ENCODE measurements around the gene DCP2.

Gene DCP2

DNA sequence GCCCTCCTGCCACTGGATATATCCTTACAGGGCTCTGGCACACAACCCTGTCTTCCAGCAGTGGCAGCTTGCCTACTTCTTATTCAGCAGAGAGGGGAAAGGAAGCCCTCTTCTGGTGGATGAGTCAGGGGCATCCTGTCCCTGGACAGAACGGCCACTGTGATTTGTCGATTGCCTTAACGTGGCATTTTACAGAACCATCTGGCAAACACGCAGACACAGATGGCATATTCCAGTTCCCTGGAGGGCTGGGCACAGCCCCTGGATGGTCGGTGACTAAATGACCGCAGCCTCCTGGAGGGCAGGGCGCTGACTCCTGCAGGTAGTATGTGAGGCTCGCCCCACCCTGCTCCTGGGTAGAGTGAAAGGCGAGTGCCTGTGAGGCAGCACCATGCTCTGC, 62.1 kb downstream of the DCP2 start:
- TF ChIP-seq GLI2 (tag by site-specific recombination; IDR thresholded peaks at IDR 0.05; ENCODE audit: borderline replicate concordance, low read depth) (no peak), ZNF23 (tag by site-specific recombination; IDR thresholded peaks at IDR 0.05; ENCODE audit: borderline replicate concordance) (no peak), RBAK (tag by site-specific recombination; IDR thresholded peaks at IDR 0.05) (no peak), SALL2 (tag by site-specific recombination; IDR thresholded peaks at IDR 0.05; ENCODE audit: borderline replicate concordance) (no peak)
- TF ChIP-seq, protein P1, sequence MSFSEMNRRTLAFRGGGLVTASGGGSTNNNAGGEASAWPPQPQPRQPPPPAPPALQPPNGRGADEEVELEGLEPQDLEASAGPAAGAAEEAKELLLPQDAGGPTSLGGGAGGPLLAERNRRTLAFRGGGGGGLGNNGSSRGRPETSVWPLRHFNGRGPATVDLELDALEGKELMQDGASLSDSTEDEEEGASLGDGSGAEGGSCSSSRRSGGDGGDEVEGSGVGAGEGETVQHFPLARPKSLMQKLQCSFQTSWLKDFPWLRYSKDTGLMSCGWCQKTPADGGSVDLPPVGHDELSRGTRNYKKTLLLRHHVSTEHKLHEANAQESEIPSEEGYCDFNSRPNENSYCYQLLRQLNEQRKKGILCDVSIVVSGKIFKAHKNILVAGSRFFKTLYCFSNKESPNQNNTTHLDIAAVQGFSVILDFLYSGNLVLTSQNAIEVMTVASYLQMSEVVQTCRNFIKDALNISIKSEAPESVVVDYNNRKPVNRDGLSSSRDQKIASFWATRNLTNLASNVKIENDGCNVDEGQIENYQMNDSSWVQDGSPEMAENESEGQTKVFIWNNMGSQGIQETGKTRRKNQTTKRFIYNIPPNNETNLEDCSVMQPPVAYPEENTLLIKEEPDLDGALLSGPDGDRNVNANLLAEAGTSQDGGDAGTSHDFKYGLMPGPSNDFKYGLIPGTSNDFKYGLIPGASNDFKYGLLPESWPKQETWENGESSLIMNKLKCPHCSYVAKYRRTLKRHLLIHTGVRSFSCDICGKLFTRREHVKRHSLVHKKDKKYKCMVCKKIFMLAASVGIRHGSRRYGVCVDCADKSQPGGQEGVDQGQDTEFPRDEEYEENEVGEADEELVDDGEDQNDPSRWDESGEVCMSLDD (tag by site-specific recombination; IDR thresholded peaks at IDR 0.05): no peak
- Histone ChIP-seq H3K27ac (ENCODE audit: extremely low read depth, low read depth, low read length) (no peak overlapping the region), H3K9me3 (ENCODE audit: control insufficient read depth, insufficient read depth, low read depth, low read length) (no peaks in the 10 kb centered on the region), H3K4me3 (ENCODE audit: low read depth, low read length) (no peak overlapping the region), H3K4me1 (ENCODE audit: control insufficient read depth, insufficient read depth, low read length) (no peaks in the 10 kb centered on the region), H3K36me3 (ENCODE audit: control insufficient read depth in 2 of 2, insufficient read depth in 1 of 2, low read length in 2 of 2) (peaks cover 4 to 48% of the 10 kb centered on the region in 2 experiments; a peak in 2 of 3 replicates)
- POLR2A ChIA-PET: no interaction called here
- CTCF ChIA-PET: no interaction called here

DNA sequence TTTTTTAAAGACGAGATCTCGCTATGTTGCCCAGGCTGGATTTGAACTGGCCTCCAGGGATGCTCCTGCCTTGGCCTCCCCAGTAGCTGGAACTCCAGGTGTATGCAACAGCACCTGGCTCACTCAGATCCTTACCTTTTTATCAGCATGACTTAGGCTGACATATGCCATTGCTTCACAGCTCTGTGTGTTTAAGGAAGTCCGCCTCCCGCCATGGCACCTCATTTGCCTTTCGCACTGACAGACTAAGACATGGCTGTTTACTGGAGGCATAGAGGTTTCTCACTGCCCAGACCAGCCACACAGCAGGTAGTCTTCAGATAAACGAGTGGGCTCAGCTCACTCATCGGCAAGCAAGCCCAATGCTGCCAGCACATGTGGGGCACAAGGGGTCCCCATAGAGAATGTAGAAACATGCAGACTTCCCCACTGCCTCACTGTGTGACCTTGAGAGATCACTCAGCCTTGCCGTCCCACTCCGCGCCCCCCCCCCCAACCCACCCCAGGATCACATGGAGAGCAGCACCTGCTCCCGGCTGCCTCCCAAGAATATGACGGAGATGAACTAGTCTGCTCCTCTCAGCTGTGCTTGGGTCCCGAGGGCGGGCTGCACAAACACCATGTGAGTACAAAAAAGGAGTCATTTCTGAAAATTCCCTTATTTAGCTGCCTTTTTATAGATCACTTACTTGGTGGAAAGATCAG, 62.8 kb downstream of the DCP2 start:
- ChIA-PET POLR2A (no interaction called here), CTCF (no interaction called here)
- H3K36me3 ChIP-seq (ENCODE audit: control insufficient read depth in 2 of 2, insufficient read depth in 1 of 2, low read length in 2 of 2): peaks cover 4 to 52% of the 10 kb centered on the region in 2 experiments; a peak in 2 of 3 replicates
- H3K4me1 ChIP-seq (ENCODE audit: control insufficient read depth, insufficient read depth, low read length): no peaks in the 10 kb centered on the region
- no peak for TF ChIP-seq ZFHX2 (tag by site-specific recombination; conservative IDR thresholded peaks at IDR 0.05)
- no peak for TF ChIP-seq ZNF670 (tag by site-specific recombination; IDR thresholded peaks at IDR 0.05; ENCODE audit: low read depth)
- TF ChIP-seq, protein P2, sequence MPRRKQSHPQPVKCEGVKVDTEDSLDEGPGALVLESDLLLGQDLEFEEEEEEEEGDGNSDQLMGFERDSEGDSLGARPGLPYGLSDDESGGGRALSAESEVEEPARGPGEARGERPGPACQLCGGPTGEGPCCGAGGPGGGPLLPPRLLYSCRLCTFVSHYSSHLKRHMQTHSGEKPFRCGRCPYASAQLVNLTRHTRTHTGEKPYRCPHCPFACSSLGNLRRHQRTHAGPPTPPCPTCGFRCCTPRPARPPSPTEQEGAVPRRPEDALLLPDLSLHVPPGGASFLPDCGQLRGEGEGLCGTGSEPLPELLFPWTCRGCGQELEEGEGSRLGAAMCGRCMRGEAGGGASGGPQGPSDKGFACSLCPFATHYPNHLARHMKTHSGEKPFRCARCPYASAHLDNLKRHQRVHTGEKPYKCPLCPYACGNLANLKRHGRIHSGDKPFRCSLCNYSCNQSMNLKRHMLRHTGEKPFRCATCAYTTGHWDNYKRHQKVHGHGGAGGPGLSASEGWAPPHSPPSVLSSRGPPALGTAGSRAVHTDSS (tag by site-specific recombination; IDR thresholded peaks at IDR 0.05): no peak
- no peak for TF ChIP-seq ZNF701 (tag by site-specific recombination; IDR thresholded peaks at IDR 0.05)
- TF ChIP-seq, protein P3, sequence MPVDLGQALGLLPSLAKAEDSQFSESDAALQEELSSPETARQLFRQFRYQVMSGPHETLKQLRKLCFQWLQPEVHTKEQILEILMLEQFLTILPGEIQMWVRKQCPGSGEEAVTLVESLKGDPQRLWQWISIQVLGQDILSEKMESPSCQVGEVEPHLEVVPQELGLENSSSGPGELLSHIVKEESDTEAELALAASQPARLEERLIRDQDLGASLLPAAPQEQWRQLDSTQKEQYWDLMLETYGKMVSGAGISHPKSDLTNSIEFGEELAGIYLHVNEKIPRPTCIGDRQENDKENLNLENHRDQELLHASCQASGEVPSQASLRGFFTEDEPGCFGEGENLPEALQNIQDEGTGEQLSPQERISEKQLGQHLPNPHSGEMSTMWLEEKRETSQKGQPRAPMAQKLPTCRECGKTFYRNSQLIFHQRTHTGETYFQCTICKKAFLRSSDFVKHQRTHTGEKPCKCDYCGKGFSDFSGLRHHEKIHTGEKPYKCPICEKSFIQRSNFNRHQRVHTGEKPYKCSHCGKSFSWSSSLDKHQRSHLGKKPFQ (tag by site-specific recombination; IDR thresholded peaks at IDR 0.05): no peak
- TF ChIP-seq ZNF664 (tag by site-specific recombination; IDR thresholded peaks at IDR 0.05): no peak
- TF ChIP-seq YY2 (tag by site-specific recombination; IDR thresholded peaks at IDR 0.05): no peak
- TF ChIP-seq WT1 (tag by site-specific recombination; IDR thresholded peaks at IDR 0.05): no peak
- TF ChIP-seq KLF1 (tag by site-specific recombination; IDR thresholded peaks at IDR 0.05): no peak
- no peak for TF ChIP-seq ZNF174 (tag by site-specific recombination; IDR thresholded peaks at IDR 0.05)
- TF ChIP-seq BCL11A (tag by site-specific recombination; IDR thresholded peaks at IDR 0.05; ENCODE audit: low read depth): no peak
- no peak for TF ChIP-seq ZNF335 (tag by site-specific recombination; conservative IDR thresholded peaks at IDR 0.05)
- TF ChIP-seq ZNF624 (tag by site-specific recombination; IDR thresholded peaks at IDR 0.05): no peak
- TF ChIP-seq GLIS2 (tag by site-specific recombination; IDR thresholded peaks at IDR 0.05): no peak
- TF ChIP-seq, protein P4, sequence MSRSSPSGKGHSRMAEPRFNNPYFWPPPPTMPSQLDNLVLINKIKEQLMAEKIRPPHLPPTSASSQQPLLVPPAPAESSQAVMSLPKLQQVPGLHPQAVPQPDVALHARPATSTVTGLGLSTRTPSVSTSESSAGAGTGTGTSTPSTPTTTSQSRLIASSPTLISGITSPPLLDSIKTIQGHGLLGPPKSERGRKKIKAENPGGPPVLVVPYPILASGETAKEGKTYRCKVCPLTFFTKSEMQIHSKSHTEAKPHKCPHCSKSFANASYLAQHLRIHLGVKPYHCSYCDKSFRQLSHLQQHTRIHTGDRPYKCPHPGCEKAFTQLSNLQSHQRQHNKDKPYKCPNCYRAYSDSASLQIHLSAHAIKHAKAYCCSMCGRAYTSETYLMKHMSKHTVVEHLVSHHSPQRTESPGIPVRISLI (tag by site-specific recombination; IDR thresholded peaks at IDR 0.05): no peak
- no peak for TF ChIP-seq ZNF37A (tag by site-specific recombination; IDR thresholded peaks at IDR 0.05)
- H3K27ac ChIP-seq (ENCODE audit: extremely low read depth, low read depth, low read length): no peak overlapping the region
- no peaks in the 10 kb centered on the region for H3K9me3 ChIP-seq (ENCODE audit: control insufficient read depth, insufficient read depth, low read depth, low read length)
- no peak overlapping the region for H3K4me3 ChIP-seq (ENCODE audit: low read depth, low read length)

Measured in HEK293 (cell line).